HepG2 (cell line): ENCODE data around the gene TRIM72. TPM values are rescaled to one million over a fixed set of nuclear protein-coding genes. Genes with fewer than 3 reads are reported as not detected.

Experiments
- AGO2 ChIP-seq: fragments of 200-400 bp; formaldehyde crosslinking; optimal IDR thresholded peaks from 2 replicates; pipeline ENCODE3; 2017; ENCODE audit warnings: mild to moderate bottlenecking, low read depth, low read length, moderate library complexity
- BCL3 ChIP-seq: sonication (generic); formaldehyde crosslinking; IDR thresholded peaks from 2 replicates; pipeline ENCODE4 v1.5.1; 2020; ENCODE audit warnings: mild to moderate bottlenecking, missing genetic modification reagents, moderate library complexity
- BCLAF1 ChIP-seq: fragments of 450-650 bp; IDR thresholded peaks from 2 replicates; pipeline ENCODE4 v1.6.1; 2017; ENCODE audit warnings: mild to moderate bottlenecking
- CCAR2 ChIP-seq: fragments of 200-400 bp; formaldehyde crosslinking; optimal IDR thresholded peaks from 2 replicates; pipeline ENCODE3; 2018; ENCODE audit warnings: low read depth, mild to moderate bottlenecking, low read length, moderate library complexity
- EHMT2 ChIP-seq: fragments of 200-600 bp; sonication (generic); IDR thresholded peaks from 2 replicates; pipeline ENCODE4 v1.7.0; 2017; ENCODE audit warnings: antibody characterized with exemption, low read depth, low read length, borderline replicate concordance
- ETV5 ChIP-seq: IDR thresholded peaks from 2 replicates; pipeline ENCODE4 v1.6.1; 2018; ENCODE audit warnings: missing biosample characterization, missing genetic modification reagents, inconsistent platforms, borderline replicate concordance
- FOXA3 ChIP-seq: IDR thresholded peaks from 2 replicates; pipeline ENCODE4 v1.6.1; 2016; ENCODE audit warnings: missing genetic modification reagents, missing compliant biosample characterization
- LRRFIP1 ChIP-seq: sonication (generic); formaldehyde crosslinking; conservative IDR thresholded peaks from 2 replicates; pipeline ENCODE4 v1.4.0; 2020; ENCODE audit warnings: missing genetic modification reagents
- MATR3 ChIP-seq: sonication (generic); formaldehyde crosslinking; IDR thresholded peaks from 2 replicates; pipeline ENCODE4 v1.4.0; 2020; ENCODE audit warnings: missing genetic modification reagents
- NFIB ChIP-seq: sonication (generic); formaldehyde crosslinking; IDR thresholded peaks from 2 replicates; pipeline ENCODE4 v1.9.0; 2021; ENCODE audit warnings: missing genetic modification reagents, mild to moderate bottlenecking, borderline replicate concordance
- PHF21A ChIP-seq: sonication (generic); formaldehyde crosslinking; IDR thresholded peaks from 2 replicates; pipeline ENCODE4 v1.5.0; 2020; ENCODE audit warnings: mild to moderate bottlenecking, missing genetic modification reagents
- SKI ChIP-seq: fragments of 450-650 bp; IDR thresholded peaks from one replicate; pipeline ENCODE4 v1.6.1; 2018; ENCODE audit warnings: mild to moderate bottlenecking; ENCODE audit not compliant: partially characterized antibody
- SOX13 ChIP-seq, 3 experiments: fragments of 450-650 bp in 1 of 3; sonication (generic) in 1 of 3; formaldehyde crosslinking in 1 of 3; IDR thresholded peaks in 2 of 3; conservative IDR thresholded peaks in 1 of 3; 2 replicates each; pipeline versions ENCODE4 v1.5.0 to v1.6.1; 2016 to 2020; ENCODE audit warnings: antibody characterized with exemption in 1 of 3, mild to moderate bottlenecking in 1 of 3, missing compliant biosample characterization in 1 of 3, missing genetic modification reagents in 1 of 3, moderate library complexity in 1 of 3
- SRSF1 ChIP-seq: fragments of 200-400 bp; formaldehyde crosslinking; optimal IDR thresholded peaks from 2 replicates; pipeline ENCODE3; 2017; ENCODE audit warnings: mild to moderate bottlenecking, low read depth, low read length, moderate library complexity
- SYNCRIP ChIP-seq: fragments of 200-400 bp; formaldehyde crosslinking; IDR thresholded peaks from 2 replicates; pipeline ENCODE4 v1.6.1; 2018; ENCODE audit warnings: mild to moderate bottlenecking, low read depth, low read length; ENCODE audit not compliant: insufficient read depth
- THAP8 ChIP-seq: sonication (generic); formaldehyde crosslinking; IDR thresholded peaks from 2 replicates; pipeline ENCODE4 v1.5.1; 2020; ENCODE audit warnings: missing genetic modification reagents, mild to moderate bottlenecking, borderline replicate concordance
- ZBTB37 ChIP-seq: sonication (generic); formaldehyde crosslinking; IDR thresholded peaks from 2 replicates; pipeline ENCODE4 v1.4.0; 2020; ENCODE audit warnings: mild to moderate bottlenecking, missing genetic modification reagents
- ZNF253 ChIP-seq: sonication (generic); formaldehyde crosslinking; IDR thresholded peaks from 2 replicates; pipeline ENCODE4 v1.8.0; 2022; ENCODE audit warnings: mild to moderate bottlenecking, missing genetic modification reagents, borderline replicate concordance
- ZNF546 ChIP-seq: sonication (generic); formaldehyde crosslinking; conservative IDR thresholded peaks from 2 replicates; pipeline ENCODE4 v1.8.1; 2023; ENCODE audit warnings: mild to moderate bottlenecking, missing genetic modification reagents
- polyA plus RNA-seq, 8 experiments: library from polyadenylated mRNA; depleted of rRNA in 3 of 8; stranded (reverse) in 7 of 8; unstranded in 1 of 8; fragments of >200 nt; fragmentation: Illumina TruSeq in 4 of 8; extraction: Trizol in 4 of 8; gene quantifications; 2 replicates each; pipeline versions ENCODE4 v1.2.1 to v1.2.3, GENCODE V29; 2011 to 2016; ENCODE audit warnings: low read depth in 4 of 8, missing spikeins in 1 of 8, mixed read lengths in 1 of 8; ENCODE audit not compliant: insufficient read depth in 1 of 8
- total RNA-seq, 5 experiments: library from RNA; depleted of rRNA; stranded (reverse); fragments of >200 nt; fragmentation: Illumina TruSeq; extraction: Trizol; gene quantifications; 2 replicates each; pipeline ENCODE4 v1.2.3, GENCODE V29; 2016; ENCODE audit warnings: low read depth in 1 of 5

Gene TRIM72
- total and polyA plus RNA-seq, 2 of the 13 experiments (the other 11 are each of a cell fraction or from before 2014, with no cell fraction given), result not detected

GRCh38 chr16:31202414-31203375 is 11.2 kb upstream of the TRIM72 start, which contains the start of gene PYCARD (continued):
- TF ChIP-seq BCL3, result no peak
- peak; percentile 40; the same call in 1 of the 2 replicates for TF ChIP-seq ZNF253 (CRISPR knock-in tag)
- TF ChIP-seq ZBTB37 (CRISPR knock-in tag), result no peak
- no peak for TF ChIP-seq SOX13 (IDR thresholded peaks at IDR 0.05)
- no peak for TF ChIP-seq SOX13 (CRISPR knock-in tag; conservative IDR thresholded peaks at IDR 0.05 in 1 of 2, IDR thresholded peaks at IDR 0.05 in 1 of 2)
- TF ChIP-seq MATR3, result no peak
- TF ChIP-seq SYNCRIP, result no peak
- TF ChIP-seq SRSF1, result peak; percentile 12
- no peak for TF ChIP-seq ZNF546 (CRISPR knock-in tag)
- TF ChIP-seq FOXA3 (CRISPR knock-in tag), result no peak
- no peak for TF ChIP-seq PHF21A (CRISPR knock-in tag)
- no peak for TF ChIP-seq THAP8 (CRISPR knock-in tag)
- TF ChIP-seq NFIB (CRISPR knock-in tag), result no peak
- TF ChIP-seq AGO2, result no peak
- no peak for TF ChIP-seq CCAR2
- no peak; the same call in 1 of the 2 replicates for TF ChIP-seq ETV5 (CRISPR knock-in tag)
- no peak for TF ChIP-seq BCLAF1
- no peak for TF ChIP-seq SKI
- no peak for TF ChIP-seq EHMT2
- no peak for TF ChIP-seq LRRFIP1 (CRISPR knock-in tag)
